Ishikawa (cell line): ENCODE measurements around the gene ERN2.

ENCODE experiments used
- CEBPB ChIP-seq: IDR thresholded peaks from 2 replicates; pipeline ENCODE4 v1.6.1; 2012
- CREB1 ChIP-seq: IDR thresholded peaks from 2 replicates; pipeline ENCODE4 v1.6.1; 2012; ENCODE audit warnings: low read depth
- EGR1 ChIP-seq: IDR thresholded peaks from 2 replicates; pipeline ENCODE4 v1.6.1; 2012
- EP300 ChIP-seq: IDR thresholded peaks from 2 replicates; pipeline ENCODE4 v1.6.1; 2012; ENCODE audit warnings: borderline replicate concordance
- FOXM1 ChIP-seq: IDR thresholded peaks from 2 replicates; pipeline ENCODE4 v1.6.1; 2012; ENCODE audit warnings: low read depth, borderline replicate concordance
- NFIC ChIP-seq: IDR thresholded peaks from 2 replicates; pipeline ENCODE4 v1.6.1; 2012
- RAD21 ChIP-seq: IDR thresholded peaks from 2 replicates; pipeline ENCODE4 v1.6.1; 2012; ENCODE audit warnings: low read depth
- TAF1 ChIP-seq: IDR thresholded peaks from 2 replicates; pipeline ENCODE4 v1.6.1; 2012; ENCODE audit warnings: low read depth, mild to moderate bottlenecking
- TCF12 ChIP-seq: IDR thresholded peaks from 2 replicates; pipeline ENCODE4 v1.6.1; 2012; ENCODE audit warnings: low read depth
- TEAD4 ChIP-seq: IDR thresholded peaks from 2 replicates; pipeline ENCODE4 v1.6.1; 2012
- YY1 ChIP-seq: IDR thresholded peaks from 2 replicates; pipeline ENCODE4 v1.6.1; 2012; ENCODE audit warnings: low read depth
- ZBTB7A ChIP-seq: IDR thresholded peaks from 2 replicates; pipeline ENCODE4 v1.6.1; 2012; ENCODE audit warnings: low read depth
- TF ChIP-seq, protein P1 (sequence below): IDR thresholded peaks from 2 replicates; pipeline ENCODE4 v1.6.1; 2012
- TF ChIP-seq, protein P2 (sequence below): IDR thresholded peaks from 2 replicates; pipeline ENCODE4 v1.6.1; 2012; ENCODE audit warnings: low read depth, mild to moderate bottlenecking
- TF ChIP-seq, protein P3 (sequence below): IDR thresholded peaks from 2 replicates; pipeline ENCODE4 v1.6.1; 2012

Gene ERN2

DNA sequence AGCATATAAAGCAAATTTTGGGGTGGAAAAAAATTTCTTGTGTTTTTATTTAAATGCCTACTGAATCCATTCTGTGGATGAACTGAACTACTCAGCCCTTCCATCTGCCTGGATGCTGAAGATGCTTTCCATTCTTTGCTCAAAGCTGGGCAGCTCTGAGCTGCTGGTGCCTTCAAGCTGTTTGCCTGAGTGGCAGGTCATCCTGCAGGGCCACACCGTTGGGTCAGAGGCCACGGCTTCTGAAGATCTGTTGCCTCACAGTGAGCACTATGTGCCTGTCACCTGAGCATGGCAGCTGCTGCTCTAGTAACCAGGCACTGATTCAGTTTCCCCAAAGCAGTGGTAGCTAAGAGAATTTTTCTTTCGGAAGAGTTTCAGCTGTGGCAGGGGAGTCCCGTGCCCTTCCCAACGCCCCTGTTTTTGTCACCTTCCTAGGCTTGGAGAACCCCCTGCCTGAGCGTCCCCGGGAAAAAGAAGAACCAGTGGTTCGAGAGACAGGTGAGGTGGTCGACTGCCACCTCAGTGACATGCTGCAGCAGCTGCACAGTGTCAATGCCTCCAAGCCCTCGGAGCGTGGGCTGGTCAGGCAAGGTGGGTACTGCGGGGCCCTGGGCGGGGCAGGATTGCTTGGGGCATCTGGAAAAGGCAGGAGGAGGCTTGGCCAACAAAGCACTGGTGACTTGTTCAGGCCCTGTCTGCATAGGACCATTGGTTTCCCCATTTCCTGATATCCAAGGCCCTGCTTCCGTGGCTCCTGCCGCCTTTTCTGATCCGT is 25.8 kb downstream of the ERN2 start:
- no peak for TF ChIP-seq EP300
- TF ChIP-seq RAD21 = no peak
- no peak for TF ChIP-seq ZBTB7A
- no peak for TF ChIP-seq TAF1
- TF ChIP-seq CEBPB = no peak
- no peak for TF ChIP-seq EGR1
- TF ChIP-seq TEAD4 = no peak
- TF ChIP-seq, protein P1, sequence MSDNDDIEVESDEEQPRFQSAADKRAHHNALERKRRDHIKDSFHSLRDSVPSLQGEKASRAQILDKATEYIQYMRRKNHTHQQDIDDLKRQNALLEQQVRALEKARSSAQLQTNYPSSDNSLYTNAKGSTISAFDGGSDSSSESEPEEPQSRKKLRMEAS = no peak
- TF ChIP-seq, protein P2, sequence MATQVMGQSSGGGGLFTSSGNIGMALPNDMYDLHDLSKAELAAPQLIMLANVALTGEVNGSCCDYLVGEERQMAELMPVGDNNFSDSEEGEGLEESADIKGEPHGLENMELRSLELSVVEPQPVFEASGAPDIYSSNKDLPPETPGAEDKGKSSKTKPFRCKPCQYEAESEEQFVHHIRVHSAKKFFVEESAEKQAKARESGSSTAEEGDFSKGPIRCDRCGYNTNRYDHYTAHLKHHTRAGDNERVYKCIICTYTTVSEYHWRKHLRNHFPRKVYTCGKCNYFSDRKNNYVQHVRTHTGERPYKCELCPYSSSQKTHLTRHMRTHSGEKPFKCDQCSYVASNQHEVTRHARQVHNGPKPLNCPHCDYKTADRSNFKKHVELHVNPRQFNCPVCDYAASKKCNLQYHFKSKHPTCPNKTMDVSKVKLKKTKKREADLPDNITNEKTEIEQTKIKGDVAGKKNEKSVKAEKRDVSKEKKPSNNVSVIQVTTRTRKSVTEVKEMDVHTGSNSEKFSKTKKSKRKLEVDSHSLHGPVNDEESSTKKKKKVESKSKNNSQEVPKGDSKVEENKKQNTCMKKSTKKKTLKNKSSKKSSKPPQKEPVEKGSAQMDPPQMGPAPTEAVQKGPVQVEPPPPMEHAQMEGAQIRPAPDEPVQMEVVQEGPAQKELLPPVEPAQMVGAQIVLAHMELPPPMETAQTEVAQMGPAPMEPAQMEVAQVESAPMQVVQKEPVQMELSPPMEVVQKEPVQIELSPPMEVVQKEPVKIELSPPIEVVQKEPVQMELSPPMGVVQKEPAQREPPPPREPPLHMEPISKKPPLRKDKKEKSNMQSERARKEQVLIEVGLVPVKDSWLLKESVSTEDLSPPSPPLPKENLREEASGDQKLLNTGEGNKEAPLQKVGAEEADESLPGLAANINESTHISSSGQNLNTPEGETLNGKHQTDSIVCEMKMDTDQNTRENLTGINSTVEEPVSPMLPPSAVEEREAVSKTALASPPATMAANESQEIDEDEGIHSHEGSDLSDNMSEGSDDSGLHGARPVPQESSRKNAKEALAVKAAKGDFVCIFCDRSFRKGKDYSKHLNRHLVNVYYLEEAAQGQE = no peak
- TF ChIP-seq YY1 = no peak
- TF ChIP-seq NFIC = no peak
- TF ChIP-seq FOXM1 = no peak
- TF ChIP-seq, protein P3, sequence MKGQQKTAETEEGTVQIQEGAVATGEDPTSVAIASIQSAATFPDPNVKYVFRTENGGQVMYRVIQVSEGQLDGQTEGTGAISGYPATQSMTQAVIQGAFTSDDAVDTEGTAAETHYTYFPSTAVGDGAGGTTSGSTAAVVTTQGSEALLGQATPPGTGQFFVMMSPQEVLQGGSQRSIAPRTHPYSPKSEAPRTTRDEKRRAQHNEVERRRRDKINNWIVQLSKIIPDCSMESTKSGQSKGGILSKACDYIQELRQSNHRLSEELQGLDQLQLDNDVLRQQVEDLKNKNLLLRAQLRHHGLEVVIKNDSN = no peak

DNA sequence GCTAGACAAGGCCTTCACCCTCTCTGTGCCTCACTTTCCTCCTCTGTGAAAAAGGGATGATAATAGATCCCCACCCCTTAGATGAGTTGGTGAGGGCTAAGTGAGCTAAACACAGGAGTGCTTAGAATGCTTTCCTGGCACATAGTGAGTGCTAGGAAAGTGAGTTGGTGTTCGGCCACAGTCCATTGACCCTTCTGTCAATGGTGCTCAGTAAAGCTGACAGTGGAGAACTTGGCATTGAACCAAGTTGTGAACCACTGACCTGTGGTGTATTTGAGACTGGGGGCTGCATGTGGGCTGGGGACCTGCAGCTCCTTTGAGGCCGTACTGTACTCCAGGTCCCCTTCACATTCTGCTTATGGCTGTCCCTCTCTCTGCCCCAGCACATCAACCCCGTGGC is 29.5 kb downstream of the ERN2 start:
- TF ChIP-seq, protein P1 = no peak
- TF ChIP-seq TCF12 (no peak), EGR1 (no peak), NFIC (no peak), YY1 (no peak), CREB1 (no peak)
- TF ChIP-seq, protein P2 = no peak

DNA sequence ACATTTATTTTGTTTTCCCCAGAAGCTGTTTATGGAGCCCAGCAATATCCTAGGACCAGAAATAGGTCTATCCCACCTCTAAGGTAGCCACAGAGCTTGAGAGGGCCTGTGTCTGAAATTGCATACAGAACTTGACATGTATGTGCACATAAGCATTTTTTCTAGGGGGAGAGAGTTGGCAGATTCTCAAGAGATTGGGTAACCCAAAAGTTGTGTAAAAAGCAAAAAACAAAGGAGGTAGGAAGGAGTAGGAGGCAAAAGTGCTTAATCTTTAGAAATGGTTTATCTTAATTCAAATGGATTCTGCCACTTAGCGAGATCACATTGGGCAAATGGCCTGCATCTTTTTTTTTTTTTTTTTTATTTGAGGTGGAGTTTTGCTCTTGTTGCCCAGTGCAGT is 30.8 kb downstream of the ERN2 start:
- TF ChIP-seq ZBTB7A (no peak), RAD21 (no peak), CREB1 (no peak), EGR1 (no peak), TAF1 (no peak), NFIC (no peak), CEBPB (no peak), YY1 (no peak), EP300 (no peak), TCF12 (no peak), TEAD4 (no peak), FOXM1 (no peak)
- TF ChIP-seq, protein P3 = no peak
- TF ChIP-seq, protein P1 = no peak
- TF ChIP-seq, protein P2 = no peak

DNA sequence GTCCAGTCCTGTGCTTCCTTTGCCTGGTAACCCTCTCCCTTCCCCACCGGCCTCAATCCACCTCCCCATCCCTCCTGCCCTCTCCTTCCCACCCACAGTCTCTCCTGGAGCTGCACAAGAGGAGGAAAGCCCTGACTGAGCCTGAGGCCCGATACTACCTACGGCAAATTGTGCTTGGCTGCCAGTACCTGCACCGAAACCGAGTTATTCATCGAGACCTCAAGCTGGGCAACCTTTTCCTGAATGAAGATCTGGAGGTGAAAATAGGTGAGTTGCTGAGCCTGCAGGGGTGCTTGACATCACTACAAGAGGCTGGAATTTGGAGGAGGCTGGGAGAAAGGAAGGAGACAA is 33.1 kb downstream of the ERN2 start:
- TF ChIP-seq TAF1 (no peak), TEAD4 (no peak), CREB1 (no peak), NFIC (no peak), EGR1 (no peak), FOXM1 (no peak), RAD21 (no peak), TCF12 (no peak), ZBTB7A (no peak)
- TF ChIP-seq, protein P2 = no peak
- TF ChIP-seq, protein P3 = no peak
- TF ChIP-seq, protein P1 = no peak
